IgD-negative memory B cell (primary cell): ENCODE measurements around the gene RNF7. TPM values are rescaled to one million over a fixed set of nuclear protein-coding genes. Genes with fewer than 3 reads are reported as not detected.
"Not testable (repeated sequence)": the region's sequence is repeated elsewhere in the genome, so short reads cannot be mapped to it uniquely, and the experiment has no call there.

Experiments used
- H3K27ac Mint-ChIP-seq, 3 donors: one replicate each; pipeline ENCODE4 v1.8.0; 2020 to 2022; ENCODE audit warnings: mild to moderate bottlenecking in 3 of 3, mixed read lengths in 3 of 3, moderate library complexity in 1 of 3
- H3K27me3 Mint-ChIP-seq: one replicate; pipeline ENCODE4 v1.8.0; 2021; ENCODE audit warnings: mixed read lengths
- H3K36me3 Mint-ChIP-seq: one replicate; pipeline ENCODE4 v1.8.0; 2020; ENCODE audit warnings: mild to moderate bottlenecking, mixed read lengths
- H3K4me1 Mint-ChIP-seq, 3 donors: one replicate each; pipeline ENCODE4 v1.8.0; 2020 to 2022; ENCODE audit warnings: mixed read lengths in 3 of 3, mild to moderate bottlenecking in 1 of 3
- H3K4me3 Mint-ChIP-seq, 4 donors: one replicate each; pipeline ENCODE4 v1.8.0; 2020 to 2022; ENCODE audit warnings: mild to moderate bottlenecking in 4 of 4, mixed read lengths in 4 of 4, moderate library complexity in 3 of 4
- H3K9me3 Mint-ChIP-seq, 3 donors: one replicate each; pipeline ENCODE4 v1.8.0; 2020 to 2021; ENCODE audit warnings: mixed read lengths in 3 of 3, mild to moderate bottlenecking in 1 of 3
- polyA plus RNA-seq: library from polyadenylated mRNA; unstranded; fragments of 300-500 nt; fragmentation: Illumina TruSeq; gene quantifications from one replicate; pipeline ENCODE4 v1.2.3, GENCODE V29; 2021

RNF7 gene
- polyA plus RNA-seq, 1 donor from 2014 or later, result 102 TPM

DNA sequence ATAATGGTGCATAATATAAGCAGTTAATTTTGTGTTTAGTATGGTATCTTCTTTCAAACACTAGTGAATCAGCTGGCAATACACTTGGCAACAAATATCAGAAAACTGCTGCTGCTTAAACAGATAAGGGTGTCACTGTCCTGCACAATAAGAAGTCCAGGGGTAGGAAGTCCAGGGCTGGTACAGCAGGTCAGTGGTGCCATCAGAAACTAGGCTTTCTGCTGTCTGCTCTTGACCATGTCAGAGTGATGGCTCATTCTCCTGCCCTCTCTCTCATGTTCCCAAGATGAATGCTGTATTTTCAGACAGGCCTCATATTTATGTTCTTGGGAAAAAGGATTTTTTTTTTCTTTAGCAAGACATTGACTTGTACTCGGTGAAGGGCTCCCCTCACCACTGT is 15.9 kb downstream of the RNF7 start:
- Mint-ChIP-seq H3K27me3 (no peaks in the 10 kb centered on the region), H3K4me3 (no peak overlapping the region), H3K36me3 (no peaks in the 10 kb centered on the region), H3K27ac (no peak overlapping the region), H3K4me1 (peaks cover 0 to 1% (median 0%) of the 10 kb centered on the region in 3 donors), H3K9me3 (no peaks in the 10 kb centered on the region)

GRCh38 chr3:141762552-141762951 is 24.5 kb downstream of the RNF7 start:
- H3K4me1 Mint-ChIP-seq, H3K4me3 Mint-ChIP-seq, H3K9me3 Mint-ChIP-seq, H3K36me3 Mint-ChIP-seq, H3K27me3 Mint-ChIP-seq, H3K27ac Mint-ChIP-seq: not testable (repeated sequence)

GRCh38 chr3:141763088-141763750 is 25.1 kb downstream of the RNF7 start, which contains the start of gene GRK7:
TSS of gene GRK7 (plus strand) at chr3:141763408. CDS start at chr3:141778285, 14,877 bp downstream.
- Mint-ChIP-seq H3K9me3 (no peaks in the 10 kb centered on the region), H3K4me3 (no peak within 1 kb of the TSS), H3K27ac (no peak within 1 kb of the TSS), H3K36me3 (no peaks in the 10 kb centered on the region), H3K27me3 (no peaks in the 10 kb centered on the region), H3K4me1 (no peaks in the 10 kb centered on the region)

- Mint-ChIP-seq H3K9me3 (no peaks in the 10 kb centered on the region), H3K4me3 (no peak overlapping the region), H3K27me3 (no peaks in the 10 kb centered on the region), H3K4me1 (no peaks in the 10 kb centered on the region), H3K36me3 (peaks cover 2% of the 10 kb centered on the region), H3K27ac (no peak overlapping the region)
Observed at GRCh38 chr3:141764045-141764444, 25.9 kb downstream of the RNF7 start.

DNA sequence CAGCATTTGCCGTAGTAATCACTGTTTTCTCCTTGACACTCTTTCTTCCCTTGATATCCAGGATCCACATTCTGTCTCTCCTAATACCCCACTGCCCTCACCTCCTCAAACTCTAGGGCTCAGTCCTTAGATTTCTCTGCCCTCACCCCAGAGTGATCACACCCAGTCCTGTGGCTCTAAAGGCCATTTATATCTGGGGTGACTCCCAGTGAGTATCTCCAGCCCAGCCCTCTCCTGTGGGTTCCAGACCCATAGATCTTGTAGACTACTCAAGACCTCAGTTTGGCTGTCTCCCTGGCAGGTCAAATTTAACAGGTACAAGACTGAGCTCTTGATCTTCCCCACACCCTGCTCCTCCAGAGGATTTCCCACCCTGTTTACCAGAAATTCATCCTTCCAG is 26.4 kb downstream of the RNF7 start:
- Mint-ChIP-seq H3K9me3 (no peaks in the 10 kb centered on the region), H3K4me1 (no peaks in the 10 kb centered on the region), H3K4me3 (no peak overlapping the region), H3K27ac (no peak overlapping the region), H3K36me3 (peaks cover 4% of the 10 kb centered on the region), H3K27me3 (no peaks in the 10 kb centered on the region)

- Mint-ChIP-seq H3K27me3 (no peaks in the 10 kb centered on the region), H3K27ac (no peak overlapping the region), H3K9me3 (no peaks in the 10 kb centered on the region), H3K4me3 (no peak overlapping the region), H3K4me1 (no peaks in the 10 kb centered on the region), H3K36me3 (peaks cover 4% of the 10 kb centered on the region)
Observed at GRCh38 chr3:141764986-141765385, 26.9 kb downstream of the RNF7 start.

GRCh38 chr3:141767066-141767465 is 29.0 kb downstream of the RNF7 start:
- no peak overlapping the region for H3K27ac Mint-ChIP-seq
- H3K4me1 Mint-ChIP-seq, result no peaks in the 10 kb centered on the region
- H3K27me3 Mint-ChIP-seq, result peaks cover 2% of the 10 kb centered on the region
- peaks cover 4% of the 10 kb centered on the region for H3K36me3 Mint-ChIP-seq
- no peak overlapping the region for H3K4me3 Mint-ChIP-seq
- H3K9me3 Mint-ChIP-seq, result peaks cover 0 to 2% (median 0%) of the 10 kb centered on the region in 3 donors

DNA sequence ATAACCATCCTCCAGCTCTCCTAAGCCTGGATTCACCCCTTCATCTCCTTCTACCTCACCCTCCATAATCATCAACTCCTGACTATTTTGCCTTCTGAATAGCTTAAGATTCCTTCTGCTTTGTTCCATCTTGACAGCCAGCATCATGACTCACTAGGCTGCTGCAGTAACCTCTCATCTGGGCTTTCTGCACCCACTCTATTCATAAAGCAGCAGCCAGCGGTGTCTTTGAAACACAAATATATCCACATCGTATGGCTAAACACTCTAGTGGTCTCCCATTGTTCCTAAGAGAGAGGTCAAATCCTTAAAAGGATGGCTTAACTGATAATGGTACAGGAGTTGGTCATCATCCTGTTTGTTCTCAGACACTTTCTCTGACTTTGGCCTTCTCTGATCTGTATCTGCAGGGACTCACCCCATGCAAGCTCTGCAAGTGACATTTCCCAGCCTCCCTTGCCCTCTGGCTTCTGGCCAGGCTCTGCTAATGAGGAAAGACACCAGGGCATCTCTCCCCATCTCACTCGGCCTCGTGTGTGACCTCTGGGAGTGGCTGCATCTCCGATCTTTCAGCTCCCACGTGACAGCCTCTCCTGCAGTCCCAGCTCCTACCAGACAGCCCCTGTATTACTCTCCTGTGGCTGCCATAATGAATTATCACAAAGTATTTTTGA is 31.3 kb downstream of the RNF7 start:
- H3K27ac Mint-ChIP-seq, result no peak overlapping the region
- no peaks in the 10 kb centered on the region for H3K4me1 Mint-ChIP-seq
- H3K36me3 Mint-ChIP-seq, result peaks cover 4% of the 10 kb centered on the region
- peaks cover 0 to 2% (median 0%) of the 10 kb centered on the region in 3 donors for H3K9me3 Mint-ChIP-seq
- H3K4me3 Mint-ChIP-seq, result no peak overlapping the region
- peaks cover 2% of the 10 kb centered on the region for H3K27me3 Mint-ChIP-seq

- Mint-ChIP-seq H3K36me3 (peaks cover 4% of the 10 kb centered on the region), H3K27me3 (peaks cover 2% of the 10 kb centered on the region), H3K4me1 (no peaks in the 10 kb centered on the region), H3K9me3 (peaks cover 0 to 2% (median 0%) of the 10 kb centered on the region in 3 donors), H3K27ac (no peak overlapping the region), H3K4me3 (no peak overlapping the region)
Observed at GRCh38 chr3:141773676-141774075, 35.6 kb downstream of the RNF7 start.

- peaks cover 0 to 4% (median 3%) of the 10 kb centered on the region in 3 donors for H3K9me3 Mint-ChIP-seq
- H3K36me3 Mint-ChIP-seq, result no peaks in the 10 kb centered on the region
- H3K4me1 Mint-ChIP-seq, result no peaks in the 10 kb centered on the region
- H3K27ac Mint-ChIP-seq, result no peak overlapping the region
- peaks cover under 1% of the 10 kb centered on the region for H3K27me3 Mint-ChIP-seq
- no peak overlapping the region for H3K4me3 Mint-ChIP-seq
Observed at GRCh38 chr3:141776376-141776775, 38.3 kb downstream of the RNF7 start.

GRCh38 chr3:141776885-141777284 is 38.8 kb downstream of the RNF7 start:
- Mint-ChIP-seq H3K36me3 (no peaks in the 10 kb centered on the region), H3K9me3 (peaks cover 0 to 4% (median 3%) of the 10 kb centered on the region in 3 donors), H3K27ac (no peak overlapping the region), H3K4me3 (no peak overlapping the region), H3K4me1 (no peaks in the 10 kb centered on the region), H3K27me3 (no peaks in the 10 kb centered on the region)

DNA sequence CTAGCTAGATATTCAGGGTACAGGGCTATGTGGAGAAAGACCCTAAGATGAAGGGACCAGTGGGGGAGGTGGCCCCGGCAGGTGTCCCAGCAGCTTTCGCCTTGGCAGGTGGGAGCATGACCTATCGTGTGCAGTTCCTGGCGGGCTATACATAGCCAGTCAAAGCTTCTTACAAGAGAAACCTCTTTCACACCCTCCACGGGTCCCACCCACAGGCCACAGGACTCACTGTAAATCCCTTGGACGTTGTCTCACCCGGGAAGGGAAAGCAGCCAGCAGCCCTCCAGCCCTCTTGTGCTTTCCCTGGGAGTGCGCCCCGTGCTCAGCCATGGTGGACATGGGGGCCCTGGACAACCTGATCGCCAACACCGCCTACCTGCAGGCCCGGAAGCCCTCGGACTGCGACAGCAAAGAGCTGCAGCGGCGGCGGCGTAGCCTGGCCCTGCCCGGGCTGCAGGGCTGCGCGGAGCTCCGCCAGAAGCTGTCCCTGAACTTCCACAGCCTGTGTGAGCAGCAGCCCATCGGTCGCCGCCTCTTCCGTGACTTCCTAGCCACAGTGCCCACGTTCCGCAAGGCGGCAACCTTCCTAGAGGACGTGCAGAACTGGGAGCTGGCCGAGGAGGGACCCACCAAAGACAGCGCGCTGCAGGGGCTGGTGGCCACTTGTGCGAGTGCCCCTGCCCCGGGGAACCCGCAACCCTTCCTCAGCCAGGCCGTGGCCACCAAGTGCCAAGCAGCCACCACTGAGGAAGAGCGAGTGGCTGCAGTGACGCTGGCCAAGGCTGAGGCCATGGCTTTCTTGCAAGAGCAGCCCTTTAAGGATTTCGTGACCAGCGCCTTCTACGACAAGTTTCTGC is 40.1 kb downstream of the RNF7 start:
- no peaks in the 10 kb centered on the region for H3K4me1 Mint-ChIP-seq
- no peaks in the 10 kb centered on the region for H3K27me3 Mint-ChIP-seq
- no peaks in the 10 kb centered on the region for H3K36me3 Mint-ChIP-seq
- no peak overlapping the region for H3K27ac Mint-ChIP-seq
- H3K4me3 Mint-ChIP-seq, result no peak overlapping the region
- H3K9me3 Mint-ChIP-seq, result peaks cover 0 to 5% (median 4%) of the 10 kb centered on the region in 3 donors

DNA sequence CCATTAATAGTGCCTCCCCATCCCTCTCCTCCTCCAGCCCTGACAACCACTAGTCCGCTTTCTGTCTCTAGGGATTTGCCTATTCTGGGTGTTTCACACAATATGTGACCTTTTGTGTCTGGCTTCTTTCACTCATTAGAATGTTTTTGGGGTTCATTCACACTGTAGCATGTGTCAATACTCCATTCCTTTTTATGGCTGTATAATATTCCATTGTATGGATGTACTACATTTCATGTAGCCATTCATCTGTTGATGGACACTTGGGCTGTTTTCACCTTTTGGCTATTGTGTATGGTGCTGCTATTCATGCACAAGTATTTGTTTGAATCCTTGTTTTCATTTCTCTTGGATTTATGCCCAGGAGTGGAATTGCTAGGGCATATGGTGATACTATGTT is 41.6 kb downstream of the RNF7 start:
- Mint-ChIP-seq H3K4me3 (no peak overlapping the region), H3K27me3 (no peaks in the 10 kb centered on the region), H3K36me3 (no peaks in the 10 kb centered on the region), H3K4me1 (no peaks in the 10 kb centered on the region), H3K9me3 (peaks cover 0 to 7% (median 4%) of the 10 kb centered on the region in 3 donors), H3K27ac (no peak overlapping the region)

DNA sequence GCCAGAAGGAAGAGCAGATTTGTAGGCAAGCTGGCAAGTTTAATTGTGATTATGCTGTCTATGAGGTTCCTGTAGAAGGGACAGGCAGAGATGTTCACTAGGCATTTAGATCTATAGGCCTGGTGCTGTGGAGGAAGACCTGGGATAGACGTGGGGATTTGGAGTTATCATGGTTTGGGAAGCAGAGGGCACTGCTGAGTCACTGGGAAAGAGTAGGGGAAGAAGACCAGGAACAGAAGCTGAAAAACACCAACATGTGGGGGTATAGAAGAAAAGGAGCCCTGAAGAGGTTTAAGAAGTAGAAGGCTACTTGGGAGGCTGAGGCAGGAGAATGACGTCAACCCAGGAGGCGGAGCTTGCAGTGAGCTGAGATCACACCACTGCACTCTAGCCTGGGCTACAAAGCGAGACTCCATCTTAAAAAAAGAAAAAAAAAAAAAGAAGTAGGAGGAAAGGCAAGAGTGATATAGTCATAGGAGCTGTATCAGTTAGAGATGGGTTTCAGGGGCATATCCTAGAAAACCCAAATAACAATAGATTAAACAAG is 44.4 kb downstream of the RNF7 start:
- Mint-ChIP-seq H3K27ac (no peak overlapping the region), H3K4me1 (no peaks in the 10 kb centered on the region), H3K36me3 (no peaks in the 10 kb centered on the region), H3K27me3 (no peaks in the 10 kb centered on the region), H3K4me3 (no peak overlapping the region), H3K9me3 (peaks cover 0 to 7% (median 4%) of the 10 kb centered on the region in 3 donors)

GRCh38 chr3:141783632-141784031 is 45.5 kb downstream of the RNF7 start:
- Mint-ChIP-seq H3K9me3 (peaks cover 0 to 7% (median 4%) of the 10 kb centered on the region in 3 donors), H3K27me3 (no peaks in the 10 kb centered on the region), H3K27ac (no peak overlapping the region), H3K4me3 (no peak overlapping the region), H3K36me3 (peaks cover 1% of the 10 kb centered on the region), H3K4me1 (no peaks in the 10 kb centered on the region)
